ENCODE measurements around the gene RIMS4.
A peak's percentile ranks its signal among the peaks of the same experiment; 100 is the strongest.
"Not testable (repeated sequence)": the region's sequence is repeated elsewhere in the genome, so short reads cannot be mapped to it uniquely, and the experiment has no call there.

The RIMS4 gene

DNA sequence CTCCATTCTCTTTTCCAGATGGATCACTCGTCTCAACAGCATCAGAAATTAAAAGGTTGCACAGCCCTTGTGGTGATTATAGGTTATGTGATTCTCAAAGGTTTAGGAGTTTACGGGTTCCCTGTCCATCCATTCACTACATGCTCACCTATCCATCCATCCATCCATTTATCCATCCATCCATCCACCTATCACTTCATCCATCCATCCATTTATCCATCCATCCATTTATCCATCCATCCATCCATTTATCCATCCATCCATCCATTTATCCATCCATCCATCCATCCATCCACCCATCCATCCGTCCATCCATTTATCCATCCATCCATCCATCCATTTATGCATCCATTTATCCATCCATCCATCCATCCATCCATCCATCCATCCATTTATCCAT lies 46.5 kb downstream of the RIMS4 start:
- DNase-seq (ENCODE audit: low read depth, low spot score), result not testable (repeated sequence)

DNA sequence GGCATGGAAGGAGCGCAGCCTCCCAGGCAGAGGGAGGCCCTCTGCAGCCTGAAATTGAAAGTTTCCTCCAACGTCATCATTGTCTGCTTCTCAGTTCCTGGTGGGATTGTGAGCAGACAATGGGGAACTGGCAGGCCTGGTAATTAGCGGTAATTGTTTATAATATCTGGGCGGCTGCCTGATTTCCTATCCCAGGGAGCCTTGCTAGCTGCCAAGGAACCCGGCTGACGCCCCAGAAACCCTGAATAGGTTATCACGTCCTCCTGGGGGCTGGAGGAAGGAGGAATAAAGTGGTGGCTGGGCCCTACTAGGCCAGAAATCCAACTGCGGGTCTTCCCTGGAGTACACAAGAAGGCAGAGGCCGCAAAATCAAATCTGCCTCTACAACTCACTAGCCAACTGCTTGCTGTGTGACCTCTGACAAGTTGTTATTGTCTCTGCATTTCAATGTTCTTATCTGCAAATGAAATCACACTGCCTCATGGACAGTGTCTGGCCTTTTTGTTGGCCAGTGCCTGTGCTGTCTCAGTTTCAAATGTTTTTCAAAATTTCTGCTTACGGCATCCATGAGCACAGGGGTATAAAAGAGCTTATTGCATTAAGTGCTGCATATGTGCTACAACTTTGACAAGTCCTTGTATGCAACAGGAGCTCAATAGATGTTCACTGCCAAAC lies 47.7 kb downstream of the RIMS4 start:
- no peak for DNase-seq (ENCODE audit: low read depth, low spot score)

DNA sequence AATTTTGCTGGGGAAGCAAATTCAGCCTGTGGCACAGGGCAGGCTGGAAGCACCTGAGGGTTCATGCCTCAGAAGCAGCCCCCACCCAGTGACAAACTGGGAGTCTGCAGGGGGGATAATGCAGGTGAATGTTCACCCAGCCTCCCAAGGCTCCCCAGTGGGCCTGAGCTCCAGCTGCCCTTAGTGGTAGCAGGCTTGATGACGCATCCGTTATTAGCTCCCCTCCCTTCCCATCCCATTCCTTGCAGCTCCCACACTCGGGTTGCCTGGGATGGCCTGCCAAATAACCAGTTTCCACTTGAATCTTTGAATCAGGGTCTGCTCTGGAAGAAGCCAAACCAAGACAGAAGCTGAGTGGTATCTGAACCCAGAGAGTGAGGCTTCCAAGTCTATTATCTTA lies 48.9 kb downstream of the RIMS4 start:
- no peak for DNase-seq (ENCODE audit: low read depth, low spot score)

DNA sequence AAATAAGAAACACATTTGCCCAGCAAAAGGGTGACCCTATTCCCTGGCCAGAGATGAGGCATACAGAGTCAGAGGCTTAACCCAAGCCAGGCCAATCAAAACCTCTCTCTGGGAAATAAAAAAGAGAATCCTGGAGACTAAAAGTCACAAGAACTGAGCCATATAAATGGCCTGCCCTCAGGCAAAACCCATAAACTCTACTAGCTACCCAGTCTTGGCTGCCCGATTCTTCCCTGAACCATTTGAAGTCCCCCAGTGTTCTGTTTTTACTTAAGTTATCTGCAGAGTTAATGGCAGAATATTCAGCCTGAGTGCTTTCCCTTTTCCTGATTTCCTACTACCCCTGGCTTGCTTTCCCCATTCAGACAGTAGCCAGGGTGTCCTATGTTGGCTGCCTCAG lies 50.8 kb downstream of the RIMS4 start:
- DNase-seq (ENCODE audit: low read depth, low spot score), result no peak

DNA sequence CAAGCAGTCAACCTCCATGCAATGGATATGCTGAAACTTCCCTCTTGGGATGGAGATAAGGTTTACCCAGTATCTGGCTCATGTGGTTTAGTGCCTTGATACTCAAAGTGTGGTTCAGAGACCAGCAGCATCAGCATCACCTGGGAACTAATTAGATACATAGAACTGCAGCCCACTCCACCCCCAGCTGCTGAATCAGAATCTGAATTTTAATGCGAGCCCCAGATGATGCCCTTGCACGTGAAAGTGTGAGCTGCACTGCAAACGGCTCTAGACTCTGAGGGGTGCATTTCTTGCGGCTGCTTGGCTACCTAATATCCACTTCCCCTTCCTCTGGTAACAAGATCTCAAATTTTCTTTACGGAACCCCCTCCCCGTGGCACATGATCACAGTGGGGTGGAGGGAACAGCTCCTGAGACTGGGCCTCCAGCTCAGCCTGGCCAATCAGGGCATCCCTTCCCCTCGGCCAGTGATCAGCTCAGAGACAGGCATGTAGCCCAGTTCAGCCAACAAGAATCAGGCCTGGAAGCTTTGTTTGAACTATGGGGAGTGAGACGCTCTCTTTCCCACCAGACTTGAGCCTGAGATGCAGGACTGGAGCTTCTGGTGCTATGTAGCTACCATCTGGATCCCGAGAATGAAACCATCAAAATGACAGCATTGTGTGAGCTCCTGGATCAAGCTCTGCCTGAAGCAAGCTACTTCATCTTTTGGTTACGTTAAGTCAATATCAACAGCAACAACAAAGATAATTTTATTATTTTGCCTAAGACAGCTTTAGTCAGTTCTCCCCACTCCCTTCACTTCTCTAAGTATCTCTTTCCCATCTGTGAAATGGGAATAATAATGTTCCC lies 51.9 kb downstream of the RIMS4 start:
- DNase-seq (ENCODE audit: low read depth, low spot score), result no peak

DNA sequence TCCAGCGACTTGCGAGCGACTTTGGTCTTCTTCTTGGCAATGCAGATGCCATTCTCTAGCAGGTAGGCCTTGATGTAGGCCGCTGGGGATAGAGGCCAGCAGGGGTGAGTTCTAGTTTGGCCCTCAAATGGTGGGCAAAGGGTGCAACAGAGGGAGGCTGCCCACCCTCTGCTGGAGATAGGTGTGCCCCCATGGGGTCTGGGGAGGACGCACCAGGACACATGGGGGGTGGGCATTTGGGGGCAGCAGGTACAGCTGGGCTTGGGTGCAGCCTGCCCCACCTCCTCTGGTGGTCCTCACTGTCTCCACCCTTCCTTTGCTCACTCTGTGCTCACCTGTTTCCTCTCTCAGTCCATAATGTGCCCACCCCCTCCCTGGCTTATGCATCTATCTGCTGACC lies 53.4 kb downstream of the RIMS4 start:
- DNase-seq (ENCODE audit: low read depth, low spot score), result no peak

DNA sequence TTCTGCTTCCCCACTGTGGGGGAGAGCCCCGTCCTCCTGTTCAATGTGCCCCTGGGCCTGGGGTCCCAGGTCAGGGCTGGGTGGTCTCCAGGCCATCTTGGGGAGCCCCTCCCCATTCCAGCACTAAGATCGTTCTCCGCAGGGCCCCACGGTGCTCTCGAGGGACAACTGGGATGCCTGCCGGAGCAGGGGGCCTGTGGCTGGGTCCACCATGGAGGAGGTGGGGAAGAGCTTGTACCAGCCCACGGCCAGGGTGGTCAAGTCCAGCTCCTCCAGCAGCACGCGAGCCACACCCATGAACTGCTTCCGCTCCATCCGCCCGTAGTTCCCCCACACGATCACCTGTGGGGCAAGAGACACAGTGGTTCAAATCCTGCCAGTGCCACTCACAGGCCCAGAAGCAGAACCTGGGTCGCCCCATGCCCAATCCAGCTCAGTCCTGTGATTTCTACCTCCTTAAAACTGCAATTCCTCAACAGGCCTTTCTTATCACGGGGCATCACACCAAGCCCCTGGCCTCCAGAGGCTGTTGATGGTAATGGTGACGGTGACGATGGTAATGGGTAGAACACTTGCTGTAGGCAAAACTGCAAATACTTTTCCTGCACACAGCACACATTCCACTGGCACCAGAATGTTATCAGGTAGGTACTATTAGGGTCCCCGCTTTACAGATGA lies 54.2 kb downstream of the RIMS4 start:
- no peak for DNase-seq (ENCODE audit: low read depth, low spot score)

DNA sequence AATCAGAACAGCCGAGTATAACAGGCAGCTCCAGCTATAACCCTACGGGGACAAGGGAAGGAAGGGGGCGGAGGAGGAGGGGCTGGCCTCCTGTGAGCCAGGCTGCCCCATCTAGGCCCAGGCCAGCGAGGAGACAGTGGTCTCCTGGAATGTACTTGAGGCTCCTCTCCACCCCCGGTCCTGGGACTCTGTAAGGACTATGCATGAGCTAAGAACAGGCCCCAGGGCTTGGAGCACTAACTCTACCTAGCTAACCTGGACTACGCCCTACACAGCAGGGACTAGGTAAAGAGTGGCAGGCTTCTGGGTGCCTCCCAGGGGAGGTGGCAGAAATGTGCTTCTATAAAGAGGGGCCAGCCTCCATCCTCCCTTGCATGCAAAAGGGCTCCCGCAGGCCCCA lies 55.8 kb downstream of the RIMS4 start:
- no peak for DNase-seq (ENCODE audit: low read depth, low spot score)

DNA sequence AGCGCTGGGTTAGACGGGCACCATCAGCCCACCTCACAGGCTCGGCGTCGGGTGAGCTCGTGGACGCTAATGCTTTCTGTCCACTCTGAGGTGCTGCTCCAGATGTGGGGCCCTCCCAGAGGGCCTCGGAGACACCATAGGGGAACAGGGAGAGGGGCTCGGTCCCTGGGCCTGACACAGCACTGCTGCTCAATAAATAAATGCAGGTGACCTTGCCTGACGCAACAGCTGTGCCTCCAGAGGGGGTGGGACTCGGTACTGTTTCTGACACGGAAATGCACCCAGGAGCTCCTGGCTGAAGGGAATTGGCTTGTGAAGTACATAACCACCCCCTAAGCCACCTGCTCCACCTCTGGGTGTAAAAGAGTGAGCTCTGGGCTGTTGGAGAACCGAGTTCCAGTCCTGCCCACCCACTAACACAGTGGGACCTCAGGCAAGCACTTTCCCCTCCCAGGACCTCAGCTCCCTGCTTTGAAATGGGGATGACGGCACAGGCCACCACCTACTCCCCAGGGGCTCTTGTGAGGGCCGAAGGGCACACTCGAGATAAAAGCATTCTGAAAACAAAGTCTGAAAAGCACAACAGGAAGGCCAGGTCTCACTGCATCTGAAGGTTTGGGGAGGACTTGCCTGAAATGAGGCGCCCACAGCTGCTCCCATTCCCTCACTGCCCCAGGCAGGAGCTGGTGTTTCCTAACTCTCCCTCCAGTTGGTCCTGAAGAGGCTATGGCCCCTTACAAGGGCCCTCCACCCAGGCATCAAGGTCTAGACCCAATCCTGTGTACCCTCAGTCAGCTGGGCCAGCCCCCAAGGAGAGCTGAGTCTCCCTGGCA lies 58.0 kb downstream of the RIMS4 start:
- DNase-seq (ENCODE audit: low read depth, low spot score), result no peak

DNA sequence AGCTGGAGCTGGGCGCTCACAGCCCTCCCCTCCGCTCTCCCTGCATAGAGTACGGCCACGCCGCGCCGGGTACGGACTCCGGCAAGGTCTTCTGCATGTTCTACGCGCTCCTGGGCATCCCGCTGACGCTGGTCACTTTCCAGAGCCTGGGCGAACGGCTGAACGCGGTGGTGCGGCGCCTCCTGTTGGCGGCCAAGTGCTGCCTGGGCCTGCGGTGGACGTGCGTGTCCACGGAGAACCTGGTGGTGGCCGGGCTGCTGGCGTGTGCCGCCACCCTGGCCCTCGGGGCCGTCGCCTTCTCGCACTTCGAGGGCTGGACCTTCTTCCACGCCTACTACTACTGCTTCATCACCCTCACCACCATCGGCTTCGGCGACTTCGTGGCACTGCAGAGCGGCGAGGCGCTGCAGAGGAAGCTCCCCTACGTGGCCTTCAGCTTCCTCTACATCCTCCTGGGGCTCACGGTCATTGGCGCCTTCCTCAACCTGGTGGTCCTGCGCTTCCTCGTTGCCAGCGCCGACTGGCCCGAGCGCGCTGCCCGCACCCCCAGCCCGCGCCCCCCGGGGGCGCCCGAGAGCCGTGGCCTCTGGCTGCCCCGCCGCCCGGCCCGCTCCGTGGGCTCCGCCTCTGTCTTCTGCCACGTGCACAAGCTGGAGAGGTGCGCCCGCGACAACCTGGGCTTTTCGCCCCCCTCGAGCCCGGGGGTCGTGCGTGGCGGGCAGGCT lies 60.1 kb downstream of the RIMS4 start:
- no peak for DNase-seq (ENCODE audit: low read depth, low spot score)

DNA sequence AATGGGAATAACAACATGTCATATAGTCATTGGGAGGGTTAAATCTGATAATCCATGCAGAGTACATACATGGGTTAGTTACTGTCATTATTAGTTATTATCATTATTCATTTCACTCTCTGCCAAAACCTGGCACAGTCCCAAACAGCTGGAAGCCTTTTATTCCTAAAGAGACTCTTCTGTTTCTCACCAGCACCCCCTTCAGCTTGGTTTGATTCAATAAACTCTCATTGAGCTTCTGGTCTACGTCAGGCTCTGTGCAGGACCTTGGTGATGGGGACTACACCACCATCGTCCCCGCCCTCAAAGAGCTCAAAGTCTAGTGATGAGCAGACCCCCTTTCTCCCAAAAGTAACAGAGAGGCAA lies 62.4 kb downstream of the RIMS4 start:
- DNase-seq (ENCODE audit: low read depth, low spot score), result no peak

DNA sequence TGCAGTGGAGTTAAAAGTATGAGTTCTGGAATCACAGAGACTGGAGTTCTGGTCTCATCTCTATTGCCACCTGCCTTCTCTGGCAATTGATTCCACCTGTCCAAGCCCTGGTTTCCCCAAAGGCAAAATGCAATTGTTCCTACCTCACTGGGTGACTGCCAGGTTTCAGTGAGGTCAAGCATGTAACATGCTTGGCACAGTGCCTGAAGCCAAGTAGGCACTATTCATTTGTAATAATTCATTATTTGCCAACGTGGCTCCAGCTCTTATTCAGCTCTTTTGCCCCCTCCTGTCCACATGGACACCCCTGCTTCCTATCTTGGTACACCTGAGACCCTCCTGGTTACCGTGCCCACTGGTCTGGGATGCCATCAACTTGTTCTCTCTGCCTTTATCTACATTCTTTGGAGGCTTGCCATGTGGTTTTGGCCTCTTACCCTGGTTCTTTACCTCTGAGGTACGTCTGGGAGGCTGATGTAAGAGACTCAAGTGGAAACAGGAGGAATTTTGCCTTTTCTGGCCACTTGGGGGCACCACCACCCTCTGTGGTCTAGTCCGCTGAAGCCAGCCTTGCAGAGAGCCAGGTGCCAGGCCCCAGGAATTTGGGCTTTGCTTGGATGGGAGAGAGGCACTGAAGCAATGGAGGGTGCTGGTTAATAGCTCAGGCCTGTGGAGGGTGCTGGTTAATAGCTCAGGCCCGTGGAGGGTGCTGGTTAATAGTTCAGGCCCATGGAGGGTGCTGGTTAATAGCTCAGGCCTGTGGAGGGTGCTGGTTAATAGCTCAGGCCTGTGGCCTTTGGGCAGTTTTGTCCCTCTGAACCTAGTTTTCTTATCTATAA lies 63.0 kb downstream of the RIMS4 start:
- peak; percentile 91 for DNase-seq (ENCODE audit: low read depth, low spot score)

DNA sequence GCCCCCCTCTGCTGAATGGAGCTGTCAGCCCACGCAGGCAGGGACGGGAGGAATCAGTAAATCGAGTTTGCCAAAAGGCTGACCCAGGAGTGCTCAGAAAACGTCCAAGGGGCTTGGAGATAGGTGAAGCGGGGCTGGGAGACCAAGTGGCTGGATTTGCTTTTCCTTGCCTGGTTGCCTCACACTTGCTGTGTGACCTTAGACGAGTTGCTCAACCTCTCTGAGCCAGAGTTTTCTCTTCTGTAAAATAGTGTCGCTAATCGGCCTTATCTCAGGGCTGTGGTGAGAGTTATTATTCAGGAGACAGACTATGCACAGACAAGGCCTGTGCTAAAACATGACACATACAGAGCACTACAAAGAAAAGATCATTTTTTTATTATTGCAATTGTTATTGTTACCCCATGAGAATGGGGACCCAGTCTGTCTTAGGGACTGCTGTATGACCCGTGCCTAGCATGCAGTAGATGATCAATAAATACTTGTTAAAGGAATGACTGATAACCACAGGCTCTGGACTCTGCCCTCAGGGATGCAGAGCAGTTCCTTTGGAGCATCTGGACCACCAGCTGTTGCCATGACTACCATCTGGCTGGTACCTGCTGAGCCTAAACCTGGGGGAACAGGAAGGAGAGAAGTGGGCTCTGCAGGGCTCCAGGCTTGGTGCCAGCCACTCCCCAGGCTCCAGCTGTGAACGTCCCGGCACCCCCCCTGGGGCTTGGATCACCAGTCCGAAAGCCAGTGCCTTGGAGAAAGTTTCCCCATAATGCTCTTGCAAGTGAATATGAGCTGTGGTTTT lies 63.8 kb downstream of the RIMS4 start:
- no peak for DNase-seq (ENCODE audit: low read depth, low spot score)

DNA sequence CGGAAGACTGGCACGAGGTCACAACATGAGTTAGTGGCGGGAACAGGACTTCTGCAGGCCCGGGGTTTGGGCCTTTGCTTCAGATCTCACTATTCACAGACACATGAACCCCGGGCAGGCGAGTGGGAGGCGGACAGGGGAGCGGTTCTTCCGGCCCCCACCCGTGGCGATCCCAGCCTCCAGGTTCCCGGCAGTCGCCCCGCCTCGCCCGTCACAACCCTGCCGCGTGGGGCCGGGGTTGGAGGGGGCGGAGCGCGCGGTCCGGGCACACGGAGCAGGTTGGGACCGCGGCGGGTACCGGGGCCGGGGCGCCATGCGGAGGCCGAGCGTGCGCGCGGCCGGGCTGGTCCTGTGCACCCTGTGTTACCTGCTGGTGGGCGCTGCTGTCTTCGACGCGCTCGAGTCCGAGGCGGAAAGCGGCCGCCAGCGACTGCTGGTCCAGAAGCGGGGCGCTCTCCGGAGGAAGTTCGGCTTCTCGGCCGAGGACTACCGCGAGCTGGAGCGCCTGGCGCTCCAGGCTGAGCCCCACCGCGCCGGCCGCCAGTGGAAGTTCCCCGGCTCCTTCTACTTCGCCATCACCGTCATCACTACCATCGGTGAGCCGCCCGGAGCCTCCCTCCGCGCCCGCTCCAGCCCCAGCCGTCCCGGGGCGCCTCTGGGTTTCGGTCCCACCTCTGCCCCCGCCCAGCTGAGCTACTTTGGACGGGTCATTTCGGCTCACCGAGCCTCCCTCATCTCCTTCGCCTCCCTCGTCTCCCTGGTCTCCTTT lies 64.6 kb downstream of the RIMS4 start, which contains the start of gene KCNK15:
Gene KCNK15 (plus strand): TSS at position 268 of the 769 bp plus-strand sequence. CDS start 46 bp downstream, at position 314.
- peak; percentile 61 for DNase-seq (ENCODE audit: low read depth, low spot score)

DNA sequence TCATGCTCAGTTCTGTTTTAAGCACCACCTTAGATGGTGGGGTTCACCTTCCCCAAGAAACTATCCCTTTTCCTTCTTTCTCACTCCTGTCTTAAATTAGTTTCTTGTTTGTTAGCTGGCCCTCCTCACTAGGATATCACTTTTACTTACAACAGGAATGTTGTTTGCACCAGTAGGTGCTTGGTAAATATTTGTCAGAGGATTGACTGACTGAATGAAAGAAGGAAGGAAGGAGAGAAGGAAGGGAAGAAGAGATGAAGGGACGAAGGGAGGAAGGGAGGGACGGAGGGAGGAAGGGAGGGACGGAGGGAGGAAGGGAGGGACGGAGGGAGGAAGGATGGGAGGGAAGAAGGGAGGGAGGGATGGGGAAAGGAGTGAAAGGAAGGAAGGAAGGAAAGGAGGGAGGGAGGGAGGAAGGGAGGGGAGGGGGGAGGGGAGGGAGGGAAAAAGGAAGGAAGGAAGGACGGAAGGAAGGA lies 65.2 kb downstream of the RIMS4 start:
- no peak for DNase-seq (ENCODE audit: low read depth, low spot score)

DNA sequence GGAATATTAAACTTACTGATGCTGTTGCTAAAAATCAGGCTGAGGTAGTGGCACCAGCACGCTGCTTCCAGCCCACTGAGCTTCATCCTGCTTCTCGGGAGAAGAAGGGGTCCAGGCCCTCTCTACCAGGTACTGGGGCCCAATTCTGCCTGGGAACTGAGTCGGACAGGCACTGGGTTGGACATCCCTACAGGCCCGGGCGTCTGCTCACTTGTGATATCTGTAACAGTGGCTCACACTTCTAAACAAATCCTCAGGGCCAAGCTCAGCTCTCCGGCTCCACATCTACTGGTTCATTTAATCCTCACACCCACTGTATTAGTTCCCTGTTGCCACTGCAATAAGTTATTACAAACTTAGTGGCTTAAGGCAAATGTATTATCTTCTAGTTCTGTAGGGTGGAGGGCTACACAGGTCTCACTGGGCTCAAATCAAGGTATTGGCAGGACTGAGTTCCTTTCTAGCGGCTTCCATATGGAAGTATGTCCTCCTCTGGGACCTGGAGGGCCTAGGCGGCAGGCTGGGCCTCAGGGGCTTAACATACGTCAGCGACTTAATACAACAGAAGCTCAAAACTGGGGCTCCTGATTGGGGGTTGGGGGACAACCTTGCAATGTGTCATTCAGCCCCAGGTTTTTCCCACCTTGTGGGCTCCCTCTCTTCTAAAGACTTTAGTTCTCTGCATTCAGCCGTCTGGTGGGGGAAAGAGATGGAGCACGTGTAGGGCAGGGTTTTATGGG lies 66.3 kb downstream of the RIMS4 start:
- DNase-seq (ENCODE audit: low read depth, low spot score), result no peak

DNA sequence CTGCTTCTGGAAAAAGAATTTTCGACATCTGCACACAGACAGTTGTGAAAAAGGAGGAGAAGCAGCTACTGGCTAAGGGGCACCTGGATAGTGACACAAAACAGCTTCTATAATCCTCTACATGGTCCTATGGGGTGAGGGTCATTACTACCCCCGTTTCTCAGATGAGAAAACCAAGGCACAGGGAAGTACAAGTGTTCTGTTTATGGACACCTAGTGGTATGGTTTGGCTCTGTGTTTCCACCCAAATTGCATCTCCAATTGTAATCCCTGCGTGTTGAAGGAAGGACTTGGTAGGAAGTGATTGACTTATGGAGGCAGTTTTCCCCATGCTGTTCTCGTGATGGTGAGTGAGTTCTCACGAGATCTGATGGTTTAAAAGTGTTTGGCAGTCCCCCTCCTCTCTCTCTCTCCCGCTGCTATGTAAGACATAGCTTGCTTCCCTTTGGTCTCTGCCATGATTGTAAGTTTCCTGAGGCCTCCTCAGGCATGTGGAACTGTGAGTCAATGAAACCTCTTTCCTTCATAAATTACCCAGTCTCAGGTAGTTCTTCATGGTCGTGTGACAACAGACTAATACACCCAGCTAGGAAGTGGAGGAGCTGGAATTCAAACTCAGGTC lies 67.2 kb downstream of the RIMS4 start:
- DNase-seq (ENCODE audit: low read depth, low spot score), result no peak

All from astrocyte of the hippocampus (primary cell).